Measurements from ENCODE around the gene INPP4B. TPM values are rescaled to one million over a fixed set of nuclear protein-coding genes. Genes with fewer than 3 reads are reported as not detected.

The INPP4B gene
- total RNA-seq, 2 experiments from 2014 or later = not detected

DNA sequence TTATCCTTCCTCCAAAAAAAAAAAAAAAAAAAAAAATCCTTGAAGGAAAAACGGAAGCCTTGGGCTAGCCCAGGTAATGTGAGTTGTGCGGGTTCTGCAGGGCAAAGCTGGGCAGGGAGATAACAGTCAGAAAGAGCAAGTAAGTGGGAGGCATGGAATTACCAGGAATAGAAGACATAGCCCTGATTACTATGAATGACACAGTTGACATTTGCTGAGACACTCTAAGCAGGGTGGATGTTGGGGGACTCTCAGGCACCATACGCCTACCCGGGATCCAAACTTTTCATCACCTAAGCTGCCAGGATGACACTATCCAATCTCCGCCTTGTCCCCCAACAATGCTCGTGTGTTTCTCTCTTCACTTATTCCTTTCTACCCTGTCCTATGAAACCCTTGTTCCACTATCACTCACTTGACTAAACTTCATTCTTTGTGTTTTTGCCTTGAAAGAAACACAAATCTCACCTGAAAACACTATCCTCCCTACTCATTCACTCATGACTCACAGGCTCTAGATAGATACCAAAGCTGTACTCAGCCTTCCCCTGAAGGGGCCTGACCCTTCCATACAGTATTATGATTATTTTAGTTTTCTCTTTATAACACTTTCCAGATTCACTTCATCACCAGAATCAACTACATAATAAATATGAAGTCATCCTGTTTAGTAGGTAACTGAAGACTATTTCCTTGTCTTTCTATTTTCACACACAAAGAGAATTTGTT is 158.4 kb downstream of the INPP4B start:
- TF ChIP-seq, protein P1, sequence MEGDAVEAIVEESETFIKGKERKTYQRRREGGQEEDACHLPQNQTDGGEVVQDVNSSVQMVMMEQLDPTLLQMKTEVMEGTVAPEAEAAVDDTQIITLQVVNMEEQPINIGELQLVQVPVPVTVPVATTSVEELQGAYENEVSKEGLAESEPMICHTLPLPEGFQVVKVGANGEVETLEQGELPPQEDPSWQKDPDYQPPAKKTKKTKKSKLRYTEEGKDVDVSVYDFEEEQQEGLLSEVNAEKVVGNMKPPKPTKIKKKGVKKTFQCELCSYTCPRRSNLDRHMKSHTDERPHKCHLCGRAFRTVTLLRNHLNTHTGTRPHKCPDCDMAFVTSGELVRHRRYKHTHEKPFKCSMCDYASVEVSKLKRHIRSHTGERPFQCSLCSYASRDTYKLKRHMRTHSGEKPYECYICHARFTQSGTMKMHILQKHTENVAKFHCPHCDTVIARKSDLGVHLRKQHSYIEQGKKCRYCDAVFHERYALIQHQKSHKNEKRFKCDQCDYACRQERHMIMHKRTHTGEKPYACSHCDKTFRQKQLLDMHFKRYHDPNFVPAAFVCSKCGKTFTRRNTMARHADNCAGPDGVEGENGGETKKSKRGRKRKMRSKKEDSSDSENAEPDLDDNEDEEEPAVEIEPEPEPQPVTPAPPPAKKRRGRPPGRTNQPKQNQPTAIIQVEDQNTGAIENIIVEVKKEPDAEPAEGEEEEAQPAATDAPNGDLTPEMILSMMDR (conservative IDR thresholded peaks at IDR 0.05; ENCODE audit: low read length) = no peak
- TF ChIP-seq EZH2phosphoT487 (IDR thresholded peaks at IDR 0.05; ENCODE audit: borderline replicate concordance, low read depth, low read length) = no peak
- Histone ChIP-seq H3K36me3 (ENCODE audit: insufficient read depth, low read length) (no peaks in the 10 kb centered on the region), H3K9me3 (ENCODE audit: low read length) (no peaks in the 10 kb centered on the region), H3K4me3 (ENCODE audit: low read depth, low read length, poor library complexity, severe bottlenecking) (no peak overlapping the region), H3K4me2 (ENCODE audit: low read length) (no peak overlapping the region), H2AFZ (ENCODE audit: low read length) (no peak overlapping the region), H3K4me1 (ENCODE audit: insufficient read depth, low read length, poor library complexity, severe bottlenecking) (no peaks in the 10 kb centered on the region), H4K20me1 (ENCODE audit: insufficient read depth, low read length) (no peaks in the 10 kb centered on the region), H3K9me2 (ENCODE audit: insufficient read depth, low read length) (no peaks in the 10 kb centered on the region), H3K27ac (ENCODE audit: low read depth, low read length, poor library complexity, severe bottlenecking) (no peak overlapping the region), H3K79me2 (ENCODE audit: insufficient read depth, low read depth, low read length) (no peaks in the 10 kb centered on the region)
- CTCF ChIA-PET (ENCODE audit: unreplicated experiment) = no interaction called here
- POLR2A ChIA-PET = interaction anchor here (0.7 kb wide), 1 partner anchor 763 kb away, joined by 5 read pairs; no protein-coding TSS in a partner anchor
- intact Hi-C loops (cut with micrococcal nuclease; ENCODE audit: unreplicated experiment) = no loop called here
- no peak for DNase-seq (ENCODE audit: low spot score)
- BruUV-seq (replicated peaks) = no TSS peak

DNA sequence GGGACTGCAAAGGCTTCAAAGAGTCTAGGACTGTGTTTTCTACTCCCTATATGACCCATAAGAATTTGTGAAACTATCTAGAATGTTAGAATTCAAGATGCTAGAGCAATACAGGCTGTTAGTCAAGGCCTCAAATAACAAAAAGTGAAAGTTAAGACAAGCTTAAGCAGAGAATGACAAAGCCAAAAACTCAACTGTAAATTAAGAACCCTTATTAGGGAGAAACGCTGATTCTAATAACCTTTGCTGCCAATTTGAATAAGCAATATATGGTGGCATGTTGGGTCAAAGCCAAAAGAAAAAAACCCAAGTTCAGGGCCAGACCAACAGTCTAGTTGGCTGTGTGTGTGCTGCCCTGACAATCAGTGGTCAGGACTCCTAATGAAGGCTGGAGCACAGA is 160.0 kb downstream of the INPP4B start:
- no peaks in the 10 kb centered on the region for H3K79me2 ChIP-seq (ENCODE audit: insufficient read depth, low read depth, low read length)
- H3K4me3 ChIP-seq (ENCODE audit: low read depth, low read length, poor library complexity, severe bottlenecking) = no peak overlapping the region
- no peaks in the 10 kb centered on the region for H3K4me1 ChIP-seq (ENCODE audit: insufficient read depth, low read length, poor library complexity, severe bottlenecking)
- no peak overlapping the region for H2AFZ ChIP-seq (ENCODE audit: low read length)
- H3K27ac ChIP-seq (ENCODE audit: low read depth, low read length, poor library complexity, severe bottlenecking) = no peak overlapping the region
- ChIA-PET POLR2A (no interaction called here), CTCF (ENCODE audit: unreplicated experiment) (no interaction called here)
- intact Hi-C loops (cut with micrococcal nuclease; ENCODE audit: unreplicated experiment) = no loop called here
- no peak for DNase-seq (ENCODE audit: low spot score)
- TF ChIP-seq EZH2phosphoT487 (IDR thresholded peaks at IDR 0.05; ENCODE audit: borderline replicate concordance, low read depth, low read length) = no peak
- TF ChIP-seq, protein P1 (conservative IDR thresholded peaks at IDR 0.05; ENCODE audit: low read length) = no peak
- H3K9me2 ChIP-seq (ENCODE audit: insufficient read depth, low read length) = no peaks in the 10 kb centered on the region
- no TSS peak for BruUV-seq (replicated peaks)
- no peaks in the 10 kb centered on the region for H4K20me1 ChIP-seq (ENCODE audit: insufficient read depth, low read length)
- H3K9me3 ChIP-seq (ENCODE audit: low read length) = no peaks in the 10 kb centered on the region
- H3K36me3 ChIP-seq (ENCODE audit: insufficient read depth, low read length) = no peaks in the 10 kb centered on the region
- H3K4me2 ChIP-seq (ENCODE audit: low read length) = no peak overlapping the region

- intact Hi-C loops (cut with micrococcal nuclease; ENCODE audit: unreplicated experiment) = no loop called here
- TF ChIP-seq EZH2phosphoT487 (IDR thresholded peaks at IDR 0.05; ENCODE audit: borderline replicate concordance, low read depth, low read length) = no peak
- TF ChIP-seq, protein P1 (conservative IDR thresholded peaks at IDR 0.05; ENCODE audit: low read length) = no peak
These were observed 162.1 kb downstream of the INPP4B start for GRCh38 chr4:142683997-142684396.

More at GRCh38 chr4:142683997-142684396, 162.1 kb downstream of the INPP4B start:
- no TSS peak for BruUV-seq (replicated peaks)
- Histone ChIP-seq H4K20me1 (ENCODE audit: insufficient read depth, low read length) (no peaks in the 10 kb centered on the region), H3K4me2 (ENCODE audit: low read length) (no peak overlapping the region), H3K9me3 (ENCODE audit: low read length) (no peaks in the 10 kb centered on the region), H3K4me3 (ENCODE audit: low read depth, low read length, poor library complexity, severe bottlenecking) (no peak overlapping the region), H3K4me1 (ENCODE audit: insufficient read depth, low read length, poor library complexity, severe bottlenecking) (no peaks in the 10 kb centered on the region), H3K36me3 (ENCODE audit: insufficient read depth, low read length) (no peaks in the 10 kb centered on the region), H2AFZ (ENCODE audit: low read length) (no peak overlapping the region), H3K27ac (ENCODE audit: low read depth, low read length, poor library complexity, severe bottlenecking) (no peak overlapping the region), H3K9me2 (ENCODE audit: insufficient read depth, low read length) (no peaks in the 10 kb centered on the region), H3K79me2 (ENCODE audit: insufficient read depth, low read depth, low read length) (no peaks in the 10 kb centered on the region)
- CTCF ChIA-PET (ENCODE audit: unreplicated experiment) = no interaction called here
- DNase-seq (ENCODE audit: low spot score) = no peak
- POLR2A ChIA-PET = no interaction called here
